ENCODE measurements around the gene PPP1R3F.

DNA sequence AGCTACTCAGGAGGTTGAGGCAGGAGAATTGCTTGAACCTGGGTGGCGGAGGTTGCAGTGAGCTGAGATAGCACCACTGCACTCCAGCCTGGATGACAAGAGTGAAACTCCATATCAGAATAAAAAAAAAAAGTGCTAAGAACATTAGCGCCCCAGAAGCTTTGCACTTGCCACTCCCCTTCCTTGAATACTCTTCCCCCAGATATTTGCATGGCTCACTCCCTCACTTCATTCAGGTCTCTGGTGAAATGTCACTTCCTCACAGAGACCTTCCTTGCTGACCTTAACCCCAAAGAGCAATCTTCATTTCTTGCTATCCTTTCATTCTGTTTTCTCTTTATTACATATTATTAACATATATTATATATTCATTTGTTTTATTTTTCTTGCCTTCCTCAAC lies 47.7 kb upstream of the PPP1R3F start:
- TF ChIP-seq, protein P1, sequence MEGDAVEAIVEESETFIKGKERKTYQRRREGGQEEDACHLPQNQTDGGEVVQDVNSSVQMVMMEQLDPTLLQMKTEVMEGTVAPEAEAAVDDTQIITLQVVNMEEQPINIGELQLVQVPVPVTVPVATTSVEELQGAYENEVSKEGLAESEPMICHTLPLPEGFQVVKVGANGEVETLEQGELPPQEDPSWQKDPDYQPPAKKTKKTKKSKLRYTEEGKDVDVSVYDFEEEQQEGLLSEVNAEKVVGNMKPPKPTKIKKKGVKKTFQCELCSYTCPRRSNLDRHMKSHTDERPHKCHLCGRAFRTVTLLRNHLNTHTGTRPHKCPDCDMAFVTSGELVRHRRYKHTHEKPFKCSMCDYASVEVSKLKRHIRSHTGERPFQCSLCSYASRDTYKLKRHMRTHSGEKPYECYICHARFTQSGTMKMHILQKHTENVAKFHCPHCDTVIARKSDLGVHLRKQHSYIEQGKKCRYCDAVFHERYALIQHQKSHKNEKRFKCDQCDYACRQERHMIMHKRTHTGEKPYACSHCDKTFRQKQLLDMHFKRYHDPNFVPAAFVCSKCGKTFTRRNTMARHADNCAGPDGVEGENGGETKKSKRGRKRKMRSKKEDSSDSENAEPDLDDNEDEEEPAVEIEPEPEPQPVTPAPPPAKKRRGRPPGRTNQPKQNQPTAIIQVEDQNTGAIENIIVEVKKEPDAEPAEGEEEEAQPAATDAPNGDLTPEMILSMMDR (IDR thresholded peaks at IDR 0.05), result no peak
- no peak for TF ChIP-seq ZFX (IDR thresholded peaks at IDR 0.05; ENCODE audit: borderline replicate concordance)

Measured in 22Rv1 (cell line).